ENCODE results near the gene PSAT1. TPM values are rescaled to one million over a fixed set of nuclear protein-coding genes. Genes with fewer than 3 reads are reported as not detected.

PSAT1 gene
- polyA plus RNA-seq, 3 donors, result 61.0 to 79.6 (median 74.3) TPM

DNA sequence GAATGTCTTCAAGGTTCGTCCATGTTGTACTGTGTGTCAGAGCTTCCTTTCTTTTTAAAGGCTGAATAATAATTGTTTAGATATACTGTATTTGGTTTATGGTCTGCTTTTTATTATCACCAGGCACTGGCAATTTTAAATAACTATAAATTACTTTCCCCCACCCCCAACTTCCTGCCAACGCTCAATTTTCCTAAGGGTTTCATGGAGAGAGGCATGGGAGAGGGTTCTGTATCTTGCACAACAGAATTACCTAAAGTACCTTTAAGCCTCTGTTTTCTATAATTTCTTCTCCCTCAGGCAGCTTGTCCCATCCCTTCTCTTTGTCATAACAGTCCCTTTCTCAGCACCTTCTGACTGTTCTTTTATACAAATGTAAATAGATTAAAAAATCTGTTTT lies 10.4 kb downstream of the PSAT1 start:
- no peak for DNase-seq (ENCODE audit: extremely low read depth in 1 of 11, low read depth in 9 of 11, low spot score in 4 of 11)

DNA sequence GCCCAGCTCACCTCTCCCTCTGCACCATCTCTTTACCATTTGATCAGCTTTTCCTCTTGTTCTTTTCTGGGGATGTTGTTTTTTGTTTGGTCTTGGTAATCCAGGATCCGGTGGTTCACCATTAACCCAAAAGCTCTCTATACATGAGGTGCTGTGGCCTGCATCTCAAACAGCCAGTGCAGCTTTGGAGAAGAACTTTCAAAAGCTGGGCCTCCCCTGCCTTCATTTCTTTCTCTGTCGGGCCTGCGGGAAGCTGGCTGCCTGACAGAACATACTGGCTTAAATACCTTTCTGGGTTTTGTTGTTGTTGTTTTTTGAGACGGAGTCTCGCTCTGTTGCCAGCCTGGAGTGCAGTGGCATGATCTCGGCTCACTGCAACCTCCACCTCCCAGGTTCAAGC lies 12.1 kb downstream of the PSAT1 start:
- no peak for DNase-seq (ENCODE audit: extremely low read depth in 1 of 11, low read depth in 9 of 11, low spot score in 4 of 11)

DNA sequence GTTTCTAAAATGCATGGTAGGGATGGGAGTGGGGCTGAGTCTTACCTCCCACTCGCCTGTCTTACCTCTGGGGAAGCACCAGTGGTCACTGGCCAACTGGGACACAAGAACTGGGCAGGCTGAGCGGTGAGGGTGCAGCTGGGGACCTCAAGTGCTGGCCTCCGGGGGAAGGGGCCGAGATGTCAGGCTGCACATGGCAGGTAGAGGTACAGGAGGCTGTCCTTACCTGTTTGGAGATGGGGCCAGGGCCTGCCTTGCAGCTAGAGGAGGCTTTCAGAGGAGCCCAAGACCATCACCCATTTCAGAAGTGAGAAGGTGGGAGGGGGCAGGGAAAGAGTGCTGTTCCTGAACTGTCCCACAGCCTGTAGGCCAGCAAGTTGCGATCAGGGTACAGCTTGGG lies 14.2 kb downstream of the PSAT1 start:
- DNase-seq (ENCODE audit: extremely low read depth in 1 of 11, low read depth in 9 of 11, low spot score in 4 of 11), result no peak

DNA sequence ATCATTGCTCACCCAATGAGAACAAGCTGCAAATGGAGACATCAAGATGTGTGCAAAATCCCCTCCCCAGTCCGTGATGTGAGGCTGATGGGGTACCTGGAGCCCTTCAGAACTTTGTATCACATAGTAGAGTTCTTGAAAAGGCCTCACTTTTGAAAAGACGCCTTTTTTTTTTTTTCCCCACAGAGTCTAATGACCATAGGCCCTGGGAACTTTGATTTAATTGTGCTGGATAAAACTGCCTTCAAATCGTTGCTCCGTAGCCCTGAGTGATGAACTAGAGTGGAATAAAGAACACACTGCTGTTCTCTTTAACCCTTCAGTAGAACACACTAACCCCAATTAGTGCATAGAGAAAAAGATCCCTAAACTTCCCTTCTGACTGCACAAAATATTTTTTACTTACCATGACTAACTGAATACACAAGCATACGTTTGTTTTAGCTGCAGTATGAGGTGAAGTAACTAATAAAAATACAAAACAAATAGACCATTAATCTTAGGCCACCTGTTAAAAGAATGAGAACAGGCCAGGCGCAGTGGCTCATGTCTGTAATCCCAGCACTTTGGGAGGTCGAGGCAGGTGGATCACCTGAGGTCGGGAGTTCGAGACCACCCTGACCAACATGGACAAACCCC lies 15.1 kb downstream of the PSAT1 start:
- DNase-seq (ENCODE audit: extremely low read depth in 1 of 11, low read depth in 9 of 11, low spot score in 4 of 11), result no peak

DNA sequence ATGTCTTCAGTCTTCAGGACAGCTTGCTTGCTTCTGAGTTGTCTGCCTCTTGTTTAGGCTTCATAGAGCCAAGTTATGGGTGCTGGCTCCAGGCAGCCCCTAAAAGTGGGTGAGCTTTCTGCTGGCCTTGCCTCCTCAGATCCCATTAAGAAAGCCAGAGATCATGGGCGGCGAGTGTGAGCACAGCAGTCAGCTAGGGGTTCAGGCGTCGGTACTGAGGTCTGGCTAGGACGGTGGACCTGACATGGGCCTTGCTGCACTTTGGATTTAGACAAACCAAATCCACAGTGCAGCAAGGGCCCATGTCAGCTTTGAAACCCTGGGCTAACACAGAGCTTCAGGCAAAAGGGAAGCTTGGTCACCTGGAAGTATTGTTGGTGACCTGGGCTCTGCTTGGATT lies 17.6 kb downstream of the PSAT1 start:
- no peak for DNase-seq (ENCODE audit: extremely low read depth in 1 of 11, low read depth in 9 of 11, low spot score in 4 of 11)

DNA sequence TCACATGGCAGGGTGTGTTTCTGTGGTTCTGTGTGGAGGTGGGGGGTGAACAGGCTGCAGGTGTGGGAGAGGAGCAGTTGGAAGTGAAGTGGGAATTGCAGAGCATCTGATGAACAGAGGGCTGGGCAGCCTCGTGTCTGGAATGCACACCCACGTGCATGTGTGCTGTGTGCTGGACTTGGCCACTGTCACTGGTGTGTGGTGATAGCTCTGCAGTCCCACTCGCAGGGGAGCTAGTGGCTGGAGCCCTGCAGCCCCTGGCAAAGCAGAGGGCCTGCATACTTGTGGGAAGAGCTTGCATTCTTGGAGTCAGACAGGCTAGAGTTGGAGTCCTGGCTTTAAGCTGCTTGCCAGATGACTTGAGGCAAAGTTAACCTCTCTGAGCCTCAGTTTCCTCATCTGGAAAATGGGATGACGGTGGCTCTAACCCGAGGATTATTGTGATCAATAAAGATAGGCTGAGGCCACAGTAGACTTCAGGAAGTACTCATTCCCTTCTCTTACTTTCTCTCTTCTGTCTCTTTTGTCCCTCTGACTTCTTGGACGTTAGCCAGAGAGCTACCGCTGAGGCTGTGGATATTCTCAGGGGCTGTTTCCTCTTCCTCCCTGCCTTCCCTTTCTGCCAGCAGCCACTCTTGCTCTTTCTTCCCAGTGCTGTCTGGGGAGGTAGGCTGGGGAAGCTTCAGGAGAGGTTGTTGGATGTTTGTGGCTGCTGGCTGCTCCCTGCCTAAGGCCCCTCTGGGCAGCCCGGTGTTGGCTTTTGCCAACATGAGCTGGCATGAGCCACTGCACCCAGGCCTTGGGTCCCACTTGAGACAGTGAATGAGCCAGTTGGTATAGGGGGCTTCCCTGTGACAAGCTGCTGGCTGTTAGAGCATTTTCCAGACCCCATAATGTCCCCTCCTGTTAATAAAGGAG lies 18.3 kb downstream of the PSAT1 start:
- DNase-seq (ENCODE audit: extremely low read depth in 1 of 11, low read depth in 9 of 11, low spot score in 4 of 11), result no peak

DNA sequence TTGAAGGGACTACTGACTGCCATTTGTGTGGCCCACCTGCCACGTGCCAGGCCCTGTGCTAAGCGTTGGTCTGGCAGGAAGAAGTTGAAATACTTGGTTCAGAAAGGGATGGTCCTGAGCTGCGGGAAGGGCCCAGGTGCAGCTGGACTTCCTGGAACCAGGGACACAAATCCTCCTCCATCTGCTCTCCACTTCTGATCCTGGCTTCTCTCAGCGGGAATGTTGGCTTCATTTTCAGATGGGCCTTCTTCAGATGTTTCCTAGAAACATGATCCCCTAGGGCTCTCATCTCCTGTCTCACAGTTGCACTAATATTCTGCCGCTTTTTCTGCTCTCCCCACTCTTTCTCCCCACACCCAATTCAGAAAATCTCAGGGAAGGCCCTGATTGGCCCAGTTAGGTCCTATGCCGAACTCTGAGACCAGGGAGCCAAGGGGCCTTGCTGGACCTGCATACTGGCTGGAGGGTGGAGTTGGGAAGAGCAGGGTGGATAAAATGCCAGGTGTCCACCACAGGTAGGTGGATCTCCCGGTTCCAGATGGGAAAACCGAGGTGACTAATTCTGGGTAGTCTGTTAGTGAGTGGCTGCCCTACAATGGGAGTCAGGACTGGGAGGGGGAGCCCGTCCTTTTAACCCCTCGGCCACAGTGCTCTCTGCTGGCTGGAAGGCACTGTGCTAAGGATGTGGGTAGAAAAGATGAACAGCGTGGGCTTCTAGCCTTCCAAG lies 19.4 kb downstream of the PSAT1 start:
- no peak for DNase-seq (ENCODE audit: extremely low read depth in 1 of 11, low read depth in 9 of 11, low spot score in 4 of 11)

DNA sequence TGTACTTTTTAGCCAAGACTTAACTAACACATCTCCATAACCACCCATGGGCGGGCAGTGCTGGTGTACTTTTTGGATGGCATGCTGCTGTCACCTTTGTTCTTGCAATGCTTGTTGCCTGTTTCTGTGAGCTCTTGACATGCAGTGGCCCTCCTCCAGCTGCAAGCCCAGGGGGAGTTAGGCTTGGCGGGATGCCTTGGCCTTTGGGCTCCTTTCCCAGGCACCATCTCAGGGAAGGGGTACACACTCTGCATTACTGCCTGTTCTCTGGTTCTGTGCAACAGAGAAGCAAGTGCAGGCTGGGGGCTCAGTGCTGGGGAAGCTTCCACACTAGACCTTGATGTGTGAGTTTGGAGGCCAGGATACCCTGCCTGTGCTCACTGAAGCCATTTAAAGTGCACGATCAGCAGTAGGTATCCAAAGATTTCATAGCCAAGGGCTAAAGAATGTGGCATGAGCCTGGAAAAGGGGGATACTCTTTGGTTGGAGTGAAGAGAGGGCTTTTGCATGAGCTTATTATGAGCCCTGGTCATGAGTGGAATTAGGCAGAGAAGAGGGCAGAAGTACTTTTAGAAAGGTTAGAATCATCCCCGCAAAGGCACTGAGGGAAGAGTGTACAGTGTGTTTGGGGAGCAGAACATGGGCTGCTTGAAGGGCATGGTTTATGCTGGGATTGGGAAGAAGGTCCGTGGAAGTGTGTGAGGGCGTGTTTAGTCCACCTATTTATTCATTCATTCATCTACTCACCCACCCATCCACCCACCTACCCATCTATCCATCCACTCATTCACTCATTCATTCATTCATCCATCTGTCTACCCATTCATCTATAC lies 22.5 kb downstream of the PSAT1 start:
- DNase-seq (ENCODE audit: extremely low read depth in 1 of 11, low read depth in 9 of 11, low spot score in 4 of 11), result no peak

DNA sequence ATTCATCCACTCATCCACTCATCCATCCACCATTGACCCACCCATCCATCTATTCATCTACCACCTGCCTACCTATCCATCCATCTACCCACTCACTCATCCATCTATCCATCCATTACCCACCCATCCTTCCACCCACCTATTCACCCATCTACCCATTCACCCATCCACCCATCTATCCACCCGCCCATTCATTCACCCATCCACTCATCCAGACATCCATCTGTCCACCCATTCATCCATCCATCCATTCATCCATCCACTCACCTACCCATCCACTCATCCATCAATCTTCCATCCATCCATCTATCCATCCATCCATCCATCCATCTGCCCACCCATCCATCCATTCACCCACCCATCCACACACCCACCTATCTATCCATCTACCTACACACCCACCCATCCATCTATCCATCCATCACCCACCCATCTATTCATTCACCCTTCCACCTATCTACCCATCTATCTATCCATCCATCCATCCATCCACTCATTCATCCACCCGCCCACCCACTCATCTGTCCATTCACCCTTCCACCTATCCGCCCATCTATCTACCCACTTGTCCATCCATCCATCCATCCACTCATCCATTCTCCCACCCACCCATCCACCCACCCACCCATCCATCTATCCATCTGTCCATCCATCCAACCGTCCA lies 23.2 kb downstream of the PSAT1 start:
- DNase-seq (ENCODE audit: extremely low read depth in 1 of 11, low read depth in 9 of 11, low spot score in 4 of 11), result no peak

DNA sequence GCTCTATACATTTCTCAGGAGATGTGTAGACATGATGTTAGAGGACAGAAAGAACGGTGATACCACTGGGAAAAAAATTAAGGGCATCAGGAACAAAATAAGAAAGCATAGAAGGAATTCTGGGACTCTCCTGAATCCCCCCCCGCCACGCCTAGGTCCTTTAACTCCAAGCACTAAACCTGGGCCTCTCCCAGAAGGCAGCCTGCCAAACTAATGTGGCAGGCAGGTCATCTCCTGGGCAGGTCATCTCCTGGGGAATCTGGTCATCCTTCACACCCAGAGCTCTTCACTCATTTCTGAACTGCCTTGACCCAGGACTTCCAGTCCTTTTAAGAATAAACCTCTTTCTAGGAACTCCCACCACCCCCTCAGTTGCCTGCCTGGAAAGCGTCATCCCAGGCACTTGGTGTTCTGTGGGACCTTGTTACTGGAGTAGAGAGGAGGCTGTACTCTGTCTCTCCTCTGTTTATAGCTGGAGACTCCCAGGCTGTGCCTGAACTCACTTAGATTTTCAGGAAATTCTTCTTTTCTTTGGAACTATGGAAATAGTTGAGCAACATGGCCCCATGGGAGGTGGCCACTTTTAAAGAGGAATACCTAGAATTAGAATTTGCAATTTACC lies 24.1 kb downstream of the PSAT1 start:
- no peak for DNase-seq (ENCODE audit: extremely low read depth in 1 of 11, low read depth in 9 of 11, low spot score in 4 of 11)

DNA sequence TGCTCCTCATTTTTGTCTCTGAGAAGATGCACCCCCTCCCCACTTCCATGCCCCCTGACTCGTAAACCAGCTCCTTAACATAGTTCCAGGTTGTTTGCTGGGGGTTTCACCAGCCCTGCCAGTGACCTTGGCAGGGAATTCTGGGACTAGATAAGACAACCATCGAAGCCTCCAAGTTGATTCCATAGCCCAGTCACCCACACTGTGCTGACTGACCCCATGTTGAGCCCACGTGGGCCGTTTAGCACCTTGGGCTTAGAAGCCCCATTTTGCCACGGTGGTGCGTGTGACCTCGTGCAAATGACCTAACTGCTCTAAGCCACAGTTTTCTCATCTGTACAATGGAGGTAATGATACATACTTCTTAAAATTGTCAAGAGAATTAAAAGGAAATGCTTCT lies 24.6 kb downstream of the PSAT1 start:
- no peak for DNase-seq (ENCODE audit: extremely low read depth in 1 of 11, low read depth in 9 of 11, low spot score in 4 of 11)

DNA sequence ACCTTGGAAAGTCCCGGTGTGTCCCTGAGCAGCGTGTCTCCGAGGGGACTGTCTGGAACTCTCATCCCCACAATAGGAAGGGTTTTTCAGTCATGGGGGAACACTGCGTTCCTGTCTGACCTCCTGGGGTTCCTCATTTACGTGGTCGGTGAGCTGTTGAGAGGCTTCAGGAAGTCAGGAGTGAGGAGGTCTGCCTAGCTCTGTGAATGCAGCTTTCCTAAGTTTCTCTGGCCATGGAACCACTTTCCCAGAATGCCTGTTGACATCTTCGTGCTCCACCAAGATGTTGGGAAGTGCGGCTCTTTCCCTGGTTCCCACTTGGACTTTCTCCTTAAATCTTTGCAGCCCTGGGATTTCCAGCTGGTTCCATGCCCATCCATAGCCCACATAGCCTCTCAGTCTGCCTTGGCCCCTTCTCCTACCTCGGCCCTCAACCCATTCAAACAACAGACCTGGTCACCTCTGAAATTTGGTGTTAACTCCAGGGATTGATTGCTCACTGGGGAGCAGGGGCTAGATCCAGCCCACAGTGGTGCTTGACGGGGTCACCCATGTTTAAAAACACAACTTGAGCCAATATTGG lies 27.2 kb downstream of the PSAT1 start:
- no peak for DNase-seq (ENCODE audit: extremely low read depth in 1 of 11, low read depth in 9 of 11, low spot score in 4 of 11)

DNA sequence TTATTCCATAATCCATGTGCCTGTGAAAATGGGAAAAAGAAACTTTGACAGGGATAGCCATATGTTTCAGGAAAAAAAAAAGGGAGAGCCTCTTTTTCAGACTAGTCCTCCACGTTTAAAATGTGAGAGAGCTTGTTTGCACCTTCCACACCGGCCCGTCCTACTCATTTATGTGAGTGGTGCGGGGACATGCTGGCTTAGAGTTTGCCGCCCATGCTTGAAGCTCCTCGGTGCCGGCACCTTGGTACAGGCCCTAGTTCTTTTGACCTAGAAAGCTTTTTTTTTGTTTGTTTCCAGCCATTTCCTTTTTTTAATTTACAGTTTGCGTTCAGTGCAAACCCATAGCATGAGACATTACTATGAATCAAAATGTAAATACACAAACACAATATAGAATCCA lies 27.8 kb downstream of the PSAT1 start:
- no peak for DNase-seq (ENCODE audit: extremely low read depth in 1 of 11, low read depth in 9 of 11, low spot score in 4 of 11)

DNA sequence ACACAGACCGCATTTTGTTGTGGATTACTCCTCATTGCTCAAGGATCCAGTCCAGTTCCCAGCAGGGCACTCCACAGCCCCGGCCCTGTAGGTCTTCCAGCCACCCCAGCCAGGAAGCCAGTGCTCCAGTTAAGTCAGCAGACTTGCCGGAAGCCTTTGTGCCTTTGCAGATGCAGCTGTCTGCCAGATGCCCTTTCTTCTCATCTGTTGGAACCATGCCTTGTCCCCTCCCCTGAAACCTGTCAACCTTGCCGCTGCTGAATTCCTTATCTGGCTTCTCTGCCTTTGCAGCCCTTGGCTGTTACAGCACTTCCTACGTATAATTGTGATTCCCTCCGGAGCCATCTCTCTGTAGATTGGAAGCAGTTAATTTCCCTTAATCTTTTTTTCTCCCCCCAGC lies 28.4 kb downstream of the PSAT1 start:
- DNase-seq (ENCODE audit: extremely low read depth in 1 of 11, low read depth in 9 of 11, low spot score in 4 of 11), result peak in 7 of 11 donors; percentile 3 to 26 (median 8)

DNA sequence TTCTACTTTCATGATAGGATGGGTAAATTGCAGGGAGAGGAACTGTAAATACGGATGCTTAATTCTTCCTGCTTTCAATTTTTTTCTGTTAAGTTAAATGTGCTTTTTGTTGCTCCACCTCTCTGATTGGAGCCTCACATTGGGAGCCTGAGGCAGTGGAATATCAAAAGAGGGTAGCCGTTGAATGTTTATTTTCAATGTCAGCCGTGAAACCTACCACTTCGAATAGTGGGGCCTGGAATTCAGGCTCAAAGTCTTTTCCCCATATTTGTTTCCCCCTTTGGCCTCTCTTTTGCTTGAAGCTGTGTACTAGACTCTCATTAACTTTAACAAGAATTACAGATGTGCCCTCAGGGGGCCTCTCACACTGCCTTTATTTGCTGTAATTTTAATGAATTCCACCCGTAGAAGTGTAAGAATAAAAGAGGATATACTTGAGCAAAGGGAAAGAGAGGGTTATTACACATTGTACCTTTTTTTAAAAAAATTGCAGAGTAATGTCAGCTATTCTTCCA lies 29.0 kb downstream of the PSAT1 start:
- no peak for DNase-seq (ENCODE audit: extremely low read depth in 1 of 11, low read depth in 9 of 11, low spot score in 4 of 11)

DNA sequence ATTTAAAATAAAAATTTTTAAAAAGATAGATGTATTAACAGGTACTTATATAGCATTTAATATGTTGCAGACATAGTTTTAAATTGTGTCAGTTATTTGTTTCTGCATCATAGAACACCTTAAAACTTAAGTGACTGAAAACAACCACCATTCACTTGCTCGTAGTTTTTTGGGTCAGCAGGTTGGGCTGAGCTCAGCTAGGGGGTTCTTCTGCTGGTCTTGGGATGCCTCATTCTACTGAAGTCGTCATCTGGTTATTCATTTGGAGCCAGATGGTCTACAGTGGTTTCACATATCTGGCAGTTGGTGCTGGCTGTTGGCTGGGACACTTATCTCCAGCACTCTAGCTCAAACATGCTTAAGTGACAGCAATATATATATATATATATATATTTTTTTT lies 29.6 kb downstream of the PSAT1 start:
- no peak for DNase-seq (ENCODE audit: extremely low read depth in 1 of 11, low read depth in 9 of 11, low spot score in 4 of 11)

DNA sequence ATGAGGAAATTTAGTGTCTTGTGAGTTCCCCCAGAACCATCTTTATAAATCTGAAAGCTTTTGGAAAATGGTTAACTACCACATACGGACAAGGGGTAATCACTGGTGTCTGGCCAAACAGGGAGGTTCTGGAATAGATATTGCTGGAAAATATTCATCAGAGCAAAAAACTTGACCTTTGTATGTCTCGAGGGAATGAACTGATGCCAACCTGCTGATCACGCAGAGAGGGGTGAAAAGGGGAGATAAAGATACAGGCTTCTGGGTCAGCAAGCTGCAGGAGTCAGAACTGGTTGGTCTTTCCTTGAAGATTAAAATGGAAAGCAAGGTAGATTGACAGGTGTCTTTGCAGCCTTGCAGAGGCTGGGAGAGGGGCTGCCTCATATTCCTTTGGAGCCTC lies 35.5 kb downstream of the PSAT1 start:
- no peak for DNase-seq (ENCODE audit: extremely low read depth in 1 of 11, low read depth in 9 of 11, low spot score in 4 of 11)

DNA sequence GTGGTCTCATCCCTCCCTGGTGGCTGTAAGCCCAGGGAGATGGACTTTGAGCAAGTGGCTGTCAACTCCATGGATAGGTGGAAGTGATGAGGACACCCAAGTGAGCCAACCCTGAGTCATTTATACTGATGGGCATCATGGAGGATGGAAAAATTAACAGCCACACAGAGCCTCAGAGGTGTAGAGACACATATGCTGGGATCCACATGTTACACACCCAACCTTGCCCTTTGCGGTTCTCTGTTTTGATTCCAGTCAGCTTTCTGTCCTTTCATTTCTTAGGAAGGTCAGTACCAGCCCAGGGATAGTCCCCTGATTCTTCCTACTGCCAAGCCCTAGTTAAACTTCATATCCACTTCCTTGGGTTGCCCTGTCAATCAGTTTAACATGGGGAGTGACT lies 51.9 kb downstream of the PSAT1 start:
- DNase-seq (ENCODE audit: extremely low read depth in 1 of 11, low read depth in 9 of 11, low spot score in 4 of 11), result no peak

All from renal cortex interstitium (tissue), 11 donors.